Keratinocyte (primary cell): ENCODE measurements around the gene S100A10. TPM values are rescaled to one million over a fixed set of nuclear protein-coding genes. Genes with fewer than 3 reads are reported as not detected.
A peak's percentile ranks its signal among the peaks of the same experiment; 100 is the strongest.

ENCODE experiments used
- DNase-seq: peaks from one replicate; pipeline ENCODE4 v3.0.0-alpha.2; 2011; ENCODE audit warnings: low read depth, missing footprints, low spot score
- FAIRE-seq: peaks from 2 replicates; lab custom pipeline; 2011; peaks lifted over from hg19 to GRCh38; lab: Jason Lieb, UNC
- H2AFZ ChIP-seq: 2 replicates; pipeline ENCODE4 v1.6.0; 2012; ENCODE audit warnings: low read length, control low read depth, inconsistent platforms; ENCODE audit not compliant: control insufficient read depth
- H3K27ac ChIP-seq: 2 replicates; pipeline ENCODE4 v1.5.1; 2011; ENCODE audit warnings: low read length; ENCODE audit not compliant: control insufficient read depth, insufficient read depth
- H3K27me3 ChIP-seq: 3 replicates; pipeline ENCODE4 v1.6.0; 2011; ENCODE audit warnings: low read length; ENCODE audit not compliant: control insufficient read depth, insufficient read depth; ENCODE audit errors: extremely low read depth
- H3K36me3 ChIP-seq, 2 experiments: 2 replicates in 1 of 2; 3 replicates in 1 of 2; pipeline ENCODE4 v1.5.1; 2011; ENCODE audit warnings: low read length in 2 of 2, mild to moderate bottlenecking in 1 of 2; ENCODE audit not compliant: control insufficient read depth in 2 of 2, insufficient read depth in 2 of 2; ENCODE audit errors: extremely low read depth in 1 of 2
- H3K4me1 ChIP-seq: 3 replicates; pipeline ENCODE4 v1.5.1; 2011; ENCODE audit warnings: low read length; ENCODE audit not compliant: control insufficient read depth, insufficient read depth; ENCODE audit errors: extremely low read depth
- H3K4me2 ChIP-seq: 3 replicates; pipeline ENCODE4 v1.6.0; 2011; ENCODE audit warnings: low read depth, low read length; ENCODE audit not compliant: control insufficient read depth, insufficient read depth; ENCODE audit errors: extremely low read depth
- H3K4me3 ChIP-seq, 3 experiments: fragments of 200-600 bp in 1 of 3; sonication (generic) in 1 of 3; 2 replicates in 2 of 3; 3 replicates in 1 of 3; pipeline ENCODE4 v1.5.1; 2011 to 2016; ENCODE audit warnings: low read length in 3 of 3, mild to moderate bottlenecking in 3 of 3, control low read depth in 2 of 3, inconsistent platforms in 1 of 3, low read depth in 1 of 3, mixed read lengths in 1 of 3, mixed run types in 1 of 3, moderate library complexity in 1 of 3; ENCODE audit not compliant: control insufficient read depth in 2 of 3, insufficient read depth in 2 of 3; ENCODE audit errors: extremely low read depth in 1 of 3
- H3K79me2 ChIP-seq: 2 replicates; pipeline ENCODE4 v1.6.0; 2012; ENCODE audit warnings: low read length; ENCODE audit not compliant: control insufficient read depth, insufficient read depth
- H3K9ac ChIP-seq: 3 replicates; pipeline ENCODE4 v1.6.0; 2011; ENCODE audit warnings: low read length; ENCODE audit not compliant: control insufficient read depth, insufficient read depth; ENCODE audit errors: extremely low read depth
- H3K9me1 ChIP-seq: 3 replicates; pipeline ENCODE4 v1.6.0; 2011; ENCODE audit warnings: low read length; ENCODE audit not compliant: control insufficient read depth, insufficient read depth; ENCODE audit errors: extremely low read depth
- H3K9me3 ChIP-seq: 2 replicates; pipeline ENCODE4 v1.5.1; 2012; ENCODE audit warnings: low read depth, low read length; ENCODE audit not compliant: control insufficient read depth
- H4K20me1 ChIP-seq: 3 replicates; pipeline ENCODE4 v1.6.0; 2011; ENCODE audit warnings: low read length; ENCODE audit not compliant: control insufficient read depth, insufficient read depth; ENCODE audit errors: extremely low read depth
- CTCF ChIP-seq, 3 experiments: IDR thresholded peaks in 1 of 3; conservative IDR thresholded peaks in 1 of 3; optimal IDR thresholded peaks in 1 of 3; 2 replicates in 2 of 3; 3 replicates in 1 of 3; pipeline versions ENCODE3 to v1.5.1; 2011; ENCODE audit warnings: low read length in 3 of 3, mild to moderate bottlenecking in 3 of 3, moderate library complexity in 2 of 3, control low read depth in 1 of 3, inconsistent platforms in 1 of 3; ENCODE audit not compliant: insufficient read depth in 2 of 3; ENCODE audit errors: extremely low read depth in 1 of 3
- EZH2 ChIP-seq: IDR thresholded peaks from one replicate; pipeline ENCODE4 v1.6.1; 2012; ENCODE audit warnings: inconsistent platforms, mild to moderate bottlenecking, low read length, moderate library complexity
- dilution Hi-C: fragments of 300-500 bp; cut with MboI; formaldehyde crosslinking; loops from one replicate; pipeline ENCODE4 v1.7.0; 2020; ENCODE audit warnings: low sequenced_read_pairs; ENCODE audit not compliant: extremely low pct_ligation_motif_present
- polyA minus RNA-seq, 3 experiments: library from RNA; depleted of rRNA, polyadenylated mRNA; stranded (reverse); fragments of >200 nt; gene quantifications; 1 replicate in 1 of 3; 2 replicates in 1 of 3; 3 replicates in 1 of 3; pipeline ENCODE4 v1.2.3, GENCODE V29; 2011
- polyA plus RNA-seq, 5 experiments: library from polyadenylated mRNA; depleted of rRNA in 3 of 5; stranded (reverse) in 3 of 5; stranded (forward) in 1 of 5; unstranded in 1 of 5; fragments of >200 nt; gene quantifications; 1 replicate in 1 of 5; 2 replicates in 3 of 5; 3 replicates in 1 of 5; pipeline versions ENCODE4 v1.2.1 to v1.2.3, GENCODE V29; 2011 to 2012; ENCODE audit warnings: missing spikeins in 2 of 5, low read depth in 1 of 5, low replicate concordance in 1 of 5

S100A10 gene
- polyA plus RNA-seq = 762 to 1,688 TPM (median 1,061 TPM) in 3 replicates
- polyA plus RNA-seq (2011; ENCODE audit: low read depth) = 7,825 TPM
- 1,426 and 2,466 TPM in 2 replicates for polyA plus RNA-seq (2011; cell fraction: cytosol; rRNA removed)
- 399 and 409 TPM in 2 replicates for polyA plus RNA-seq (2011; cell fraction: nucleus; rRNA removed)
- 2,272 and 2,757 TPM in 2 replicates for polyA plus RNA-seq (2012; ENCODE audit: low replicate concordance)
- 156 to 769 TPM (median 744 TPM) in 3 replicates for polyA minus RNA-seq
- 3,568 TPM for polyA minus RNA-seq (2011; cell fraction: cytosol; rRNA and poly(A)+ RNA removed)
- 194 and 286 TPM in 2 replicates for polyA minus RNA-seq (2011; cell fraction: nucleus; rRNA and poly(A)+ RNA removed)

- H4K20me1 ChIP-seq = peaks cover 5% of the 10 kb centered on the region
- FAIRE-seq = no peak
- H2AFZ ChIP-seq = no peak within 1 kb of the TSS
- H3K9me3 ChIP-seq = no peaks in the 10 kb centered on the region
- no peak for TF ChIP-seq EZH2
- no peak for TF ChIP-seq CTCF (optimal IDR thresholded peaks at IDR 0.05 in 1 of 3, IDR thresholded peaks at IDR 0.05 in 1 of 3, conservative IDR thresholded peaks at IDR 0.05 in 1 of 3; ENCODE audit: extremely low read depth in 1 of 3, insufficient read depth in 2 of 3, low read length in 3 of 3)
- H3K4me1 ChIP-seq = peaks cover 66% of the 10 kb centered on the region
- dilution Hi-C loops = no loop called here
- H3K27ac ChIP-seq = peak within 1 kb of the TSS; percentile 100
- no peaks in the 10 kb centered on the region for H3K27me3 ChIP-seq
- H3K4me3 ChIP-seq = peak within 1 kb of the TSS; percentile 78 to 99 (median 94)
- H3K9me1 ChIP-seq = no peaks in the 10 kb centered on the region
- no peak for DNase-seq
- peak within 1 kb of the TSS; percentile 100 for H3K9ac ChIP-seq
- peak within 1 kb of the TSS; percentile 88 for H3K4me2 ChIP-seq
- H3K36me3 ChIP-seq = peaks cover 13 to 22% of the 10 kb centered on the region in 2 experiments
- H3K79me2 ChIP-seq = peaks cover 41% of the 10 kb centered on the region
Observed at GRCh38 chr1:151993734-151994496, at the start of gene S100A10. TSS of gene S100A10 (minus strand) at chr1:151993859. CDS start at chr1:151986230, 7,629 bp downstream.

GRCh38 chr1:152042030-152042429, 48.4 kb upstream of the S100A10 start:
- Histone ChIP-seq H3K4me1 (peaks cover 20% of the 10 kb centered on the region), H3K36me3 (no peaks in the 10 kb centered on the region), H3K4me3 (no peak overlapping the region), H3K79me2 (no peaks in the 10 kb centered on the region), H3K9me3 (no peaks in the 10 kb centered on the region), H3K27me3 (no peaks in the 10 kb centered on the region), H3K27ac (no peak overlapping the region), H3K9me1 (no peaks in the 10 kb centered on the region), H3K4me2 (no peak overlapping the region), H3K9ac (no peak overlapping the region), H4K20me1 (no peaks in the 10 kb centered on the region), H2AFZ (no peak overlapping the region)
- no peak for FAIRE-seq
- DNase-seq = no peak
- dilution Hi-C loops = no loop called here
- TF ChIP-seq EZH2 (no peak), CTCF (optimal IDR thresholded peaks at IDR 0.05 in 1 of 3, IDR thresholded peaks at IDR 0.05 in 1 of 3, conservative IDR thresholded peaks at IDR 0.05 in 1 of 3; ENCODE audit: extremely low read depth in 1 of 3, insufficient read depth in 2 of 3, low read length in 3 of 3) (no peak)
